PFSK-1 (cell line): Measurements from ENCODE around the gene SCRN2.

Source experiments
- FOXP2 ChIP-seq: optimal IDR thresholded peaks from 2 replicates; pipeline ENCODE3; 2011; ENCODE audit warnings: borderline replicate concordance, control low read depth, inconsistent platforms; ENCODE audit not compliant: insufficient read depth; ENCODE audit errors: extremely low read length, extremely low read depth
- POLR2AphosphoS5 ChIP-seq: IDR thresholded peaks from 2 replicates; pipeline ENCODE4 v1.6.1; 2012; ENCODE audit warnings: low read depth, mild to moderate bottlenecking, control low read depth, low read length, moderate library complexity
- REST ChIP-seq, 2 experiments: IDR thresholded peaks; 2 replicates each; pipeline versions ENCODE4 v1.6.1 to v1.8.0; 2011 to 2012; ENCODE audit warnings: low read depth in 2 of 2, low read length in 2 of 2, control low read depth in 1 of 2, inconsistent platforms in 1 of 2, mild to moderate bottlenecking in 1 of 2, moderate library complexity in 1 of 2; ENCODE audit not compliant: insufficient read depth in 1 of 2
- SIN3A ChIP-seq: IDR thresholded peaks from 2 replicates; pipeline ENCODE4 v1.6.1; 2012; ENCODE audit warnings: mild to moderate bottlenecking, low read length, moderate library complexity, borderline replicate concordance; ENCODE audit not compliant: insufficient read depth
- TAF1 ChIP-seq: IDR thresholded peaks from 2 replicates; pipeline ENCODE4 v1.6.1; 2012; ENCODE audit warnings: low read length, control low read depth, borderline replicate concordance; ENCODE audit not compliant: insufficient read depth

SCRN2 gene

GRCh38 chr17:47821031-47821423, 20.0 kb downstream of the SCRN2 start:
- TF ChIP-seq POLR2AphosphoS5, result no peak
- no peak for TF ChIP-seq TAF1
- no peak for TF ChIP-seq FOXP2
- no peak for TF ChIP-seq REST (IDR thresholded peaks at IDR 0.05; ENCODE audit: insufficient read depth in 1 of 2, low read depth in 2 of 2, low read length in 2 of 2)

GRCh38 chr17:47820033-47820789, 20.9 kb downstream of the SCRN2 start:
- TF ChIP-seq FOXP2, result no peak
- no peak for TF ChIP-seq SIN3A
- no peak for TF ChIP-seq TAF1
- no peak for TF ChIP-seq REST (IDR thresholded peaks at IDR 0.05; ENCODE audit: insufficient read depth in 1 of 2, low read depth in 2 of 2, low read length in 2 of 2)
- TF ChIP-seq POLR2AphosphoS5, result no peak

DNA sequence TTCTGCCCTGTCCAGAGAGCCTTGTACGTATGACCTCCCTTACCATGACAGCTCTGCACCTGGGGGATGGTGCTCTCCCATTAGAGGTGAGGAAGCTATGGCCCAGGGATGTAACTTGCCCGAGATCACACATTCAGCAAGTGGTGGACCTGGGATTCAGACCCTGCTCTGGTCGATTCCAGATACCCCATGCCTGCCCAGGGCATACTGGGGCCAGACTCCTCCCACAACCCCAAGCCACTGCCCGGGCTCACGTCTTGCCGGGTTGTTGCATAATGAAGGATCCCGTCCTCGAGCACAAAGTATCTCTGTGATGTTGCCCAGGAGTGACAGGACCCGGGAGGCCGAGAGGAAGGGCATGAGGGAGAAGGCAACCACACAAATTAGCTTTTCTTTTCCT, 21.6 kb downstream of the SCRN2 start:
- TF ChIP-seq TAF1, result no peak
- TF ChIP-seq FOXP2, result no peak
- TF ChIP-seq REST (IDR thresholded peaks at IDR 0.05; ENCODE audit: insufficient read depth in 1 of 2, low read depth in 2 of 2, low read length in 2 of 2), result no peak
- TF ChIP-seq POLR2AphosphoS5, result no peak
- no peak for TF ChIP-seq SIN3A

GRCh38 chr17:47818002-47818695, 22.9 kb downstream of the SCRN2 start:
- no peak for TF ChIP-seq POLR2AphosphoS5
- TF ChIP-seq FOXP2, result no peak
- no peak for TF ChIP-seq TAF1
- TF ChIP-seq REST (IDR thresholded peaks at IDR 0.05; ENCODE audit: insufficient read depth in 1 of 2, low read depth in 2 of 2, low read length in 2 of 2), result no peak
- no peak for TF ChIP-seq SIN3A

- TF ChIP-seq SIN3A (no peak), TAF1 (no peak), FOXP2 (no peak), POLR2AphosphoS5 (no peak), REST (IDR thresholded peaks at IDR 0.05; ENCODE audit: insufficient read depth in 1 of 2, low read depth in 2 of 2, low read length in 2 of 2) (no peak)
Measured at GRCh38 chr17:47816947-47817346, 24.1 kb downstream of the SCRN2 start.
